HL-60/S4 treated with retinoic acid at 250 ng/mL for 4 days and 3 days (cell line): Measurements from ENCODE around the gene PPP4R3A.
"Not testable (repeated sequence)": the region's sequence is repeated elsewhere in the genome, so short reads cannot be mapped to it uniquely, and the experiment has no call there.

Experiments
- in situ Hi-C: fragments of 300-500 bp; cut with MboI; formaldehyde crosslinking; loops from 2 replicates; pipeline ENCODE4 v1.7.0; 2022; ENCODE audit warnings: low sequenced_read_pairs

Gene PPP4R3A

DNA sequence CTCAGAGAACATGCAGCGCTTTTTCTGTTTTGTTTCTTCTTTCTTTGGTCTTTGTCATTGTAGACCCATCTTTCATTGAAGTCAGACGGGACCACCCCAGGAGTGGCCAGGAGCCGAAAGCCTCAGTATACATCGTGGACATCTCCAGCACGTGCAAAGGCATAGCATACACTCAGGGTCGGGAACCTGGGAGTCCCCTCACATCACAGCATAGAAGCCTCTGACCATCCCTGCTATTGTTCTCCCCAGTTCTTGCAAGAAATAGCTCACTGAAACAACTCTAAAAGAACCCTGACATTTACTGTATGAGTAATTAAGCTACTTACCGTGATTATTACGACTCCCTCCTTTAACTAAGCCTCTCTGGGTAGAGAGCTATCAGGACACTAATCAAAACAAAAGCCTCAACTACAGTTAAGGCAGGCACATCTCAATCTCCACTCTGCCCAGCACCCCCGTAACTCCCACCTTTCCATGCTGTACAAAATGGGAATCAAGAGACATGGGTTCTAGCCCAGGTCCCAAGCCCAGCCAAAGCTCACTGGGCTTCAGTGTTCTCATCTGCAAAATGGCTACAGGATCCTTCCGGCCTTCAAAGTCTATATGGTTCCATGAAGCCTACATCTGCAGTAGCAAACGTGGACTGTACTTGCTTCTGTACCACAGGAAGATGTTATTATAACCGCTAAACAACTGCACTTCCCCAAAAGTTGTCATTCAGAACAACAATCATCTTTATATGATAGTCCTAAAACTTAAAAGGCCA is 99.2 kb downstream of the PPP4R3A start:
- in situ Hi-C loops = no loop called here

- in situ Hi-C loops = no loop called here
Observed at GRCh38 chr14:91409928-91410718, 100.0 kb downstream of the PPP4R3A start.

DNA sequence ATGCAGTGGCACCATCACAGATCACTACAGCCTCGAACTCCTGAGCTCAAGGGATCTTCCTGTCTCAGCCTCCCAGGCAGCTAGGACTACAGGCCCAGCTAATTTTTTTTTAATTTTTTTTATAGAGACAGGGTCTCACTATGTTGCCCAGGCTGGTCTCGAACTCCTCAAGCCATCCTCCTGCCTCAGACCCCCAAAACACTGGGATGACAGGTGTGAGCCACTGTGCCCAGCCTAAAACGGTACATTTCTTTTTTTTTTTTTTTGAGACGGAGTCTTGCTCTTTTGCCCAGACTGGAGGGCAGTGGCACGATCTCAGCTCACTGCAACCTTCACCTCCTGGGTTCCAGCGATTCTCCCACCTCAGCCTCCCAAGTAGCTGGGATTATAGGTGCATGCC is 100.9 kb downstream of the PPP4R3A start:
- in situ Hi-C loops = not testable (repeated sequence)
